HEK293 (cell line): ENCODE results near the gene ZNF350.
A peak's percentile ranks its signal among the peaks of the same experiment; 100 is the strongest.

Source experiments
- AEBP2 ChIP-seq: fragments of 450-650 bp; formaldehyde crosslinking; IDR thresholded peaks from 2 replicates; pipeline ENCODE4 v1.5.1; 2016; ENCODE audit warnings: missing biosample characterization, missing genetic modification characterization, borderline replicate concordance
- EGR2 ChIP-seq: fragments of 450-650 bp; formaldehyde crosslinking; IDR thresholded peaks from 2 replicates; pipeline ENCODE4 v1.5.1; 2016; ENCODE audit warnings: low read depth, missing biosample characterization, missing genetic modification characterization
- GLI4 ChIP-seq: fragments of 450-650 bp; formaldehyde crosslinking; IDR thresholded peaks from 2 replicates; pipeline ENCODE4 v1.5.1; 2016; ENCODE audit warnings: missing biosample characterization, missing genetic modification characterization
- IKZF3 ChIP-seq: fragments of 450-650 bp; IDR thresholded peaks from 2 replicates; pipeline ENCODE4 v1.5.0; 2018; ENCODE audit warnings: missing biosample characterization, mild to moderate bottlenecking, missing genetic modification characterization, moderate library complexity
- RBAK ChIP-seq: fragments of 450-650 bp; formaldehyde crosslinking; IDR thresholded peaks from 2 replicates; pipeline ENCODE4 v1.5.1; 2016; ENCODE audit warnings: missing biosample characterization, missing genetic modification characterization
- SCRT2 ChIP-seq: fragments of 450-650 bp; formaldehyde crosslinking; IDR thresholded peaks from 2 replicates; pipeline ENCODE4 v1.5.1; 2016; ENCODE audit warnings: missing biosample characterization, missing genetic modification characterization
- TCF7L2 ChIP-seq: IDR thresholded peaks from 2 replicates; pipeline ENCODE4 v1.6.1; 2011; ENCODE audit warnings: low read depth, mild to moderate bottlenecking, inconsistent platforms, low read length, moderate library complexity, borderline replicate concordance
- TRIM28 ChIP-seq: IDR thresholded peaks from 2 replicates; pipeline ENCODE4 v1.6.1; 2011; ENCODE audit warnings: low read length, control low read depth, borderline replicate concordance
- TSHZ1 ChIP-seq: fragments of 450-650 bp; formaldehyde crosslinking; IDR thresholded peaks from 2 replicates; pipeline ENCODE4 v1.5.1; 2016; ENCODE audit warnings: missing biosample characterization, missing genetic modification characterization, borderline replicate concordance
- ZBTB21 ChIP-seq: fragments of 450-650 bp; formaldehyde crosslinking; IDR thresholded peaks from 2 replicates; pipeline ENCODE4 v1.5.1; 2017; ENCODE audit warnings: missing biosample characterization, missing genetic modification characterization
- ZBTB6 ChIP-seq: fragments of 450-650 bp; formaldehyde crosslinking; IDR thresholded peaks from 2 replicates; pipeline ENCODE4 v1.5.1; 2017; ENCODE audit warnings: missing biosample characterization, missing genetic modification characterization
- ZFP69B ChIP-seq: fragments of 450-650 bp; formaldehyde crosslinking; IDR thresholded peaks from 2 replicates; pipeline ENCODE4 v1.5.1; 2016; ENCODE audit warnings: missing biosample characterization, missing genetic modification characterization
- ZIC2 ChIP-seq: fragments of 450-650 bp; formaldehyde crosslinking; IDR thresholded peaks from 2 replicates; pipeline ENCODE4 v1.5.1; 2016; ENCODE audit warnings: missing biosample characterization, missing genetic modification characterization
- ZNF112 ChIP-seq: fragments of 450-650 bp; formaldehyde crosslinking; IDR thresholded peaks from 2 replicates; pipeline ENCODE4 v1.5.0; 2017; ENCODE audit warnings: missing biosample characterization, missing genetic modification characterization
- ZNF239 ChIP-seq: fragments of 450-650 bp; formaldehyde crosslinking; IDR thresholded peaks from 2 replicates; pipeline ENCODE4 v1.5.1; 2016; ENCODE audit warnings: missing biosample characterization, missing genetic modification characterization
- ZNF266 ChIP-seq: fragments of 450-650 bp; formaldehyde crosslinking; IDR thresholded peaks from 2 replicates; pipeline ENCODE4 v1.5.1; 2016; ENCODE audit warnings: missing biosample characterization, missing genetic modification characterization, low read depth
- ZNF354C ChIP-seq: fragments of 450-650 bp; formaldehyde crosslinking; IDR thresholded peaks from 2 replicates; pipeline ENCODE4 v1.5.1; 2016; ENCODE audit warnings: missing biosample characterization, missing genetic modification characterization, low read depth, borderline replicate concordance
- ZNF366 ChIP-seq: fragments of 450-650 bp; formaldehyde crosslinking; conservative IDR thresholded peaks from 2 replicates; pipeline ENCODE4 v1.5.1; 2016; ENCODE audit warnings: missing biosample characterization, missing genetic modification characterization
- ZNF398 ChIP-seq: fragments of 450-650 bp; formaldehyde crosslinking; IDR thresholded peaks from 2 replicates; pipeline ENCODE4 v1.5.1; 2017; ENCODE audit warnings: missing biosample characterization, missing genetic modification characterization
- ZNF518A ChIP-seq: fragments of 450-650 bp; formaldehyde crosslinking; conservative IDR thresholded peaks from 2 replicates; pipeline ENCODE4 v1.5.1; 2016; ENCODE audit warnings: low read depth, missing biosample characterization, missing genetic modification characterization
- ZNF558 ChIP-seq: fragments of 450-650 bp; formaldehyde crosslinking; IDR thresholded peaks from 2 replicates; pipeline ENCODE4 v1.5.1; 2016; ENCODE audit warnings: missing biosample characterization, missing genetic modification characterization
- ZNF560 ChIP-seq: fragments of 450-650 bp; formaldehyde crosslinking; IDR thresholded peaks from 2 replicates; pipeline ENCODE4 v1.5.1; 2017; ENCODE audit warnings: missing biosample characterization, missing genetic modification characterization, borderline replicate concordance
- ZNF561 ChIP-seq: fragments of 450-650 bp; IDR thresholded peaks from 2 replicates; pipeline ENCODE4 v1.5.1; 2018; ENCODE audit warnings: missing biosample characterization, missing genetic modification characterization, borderline replicate concordance
- ZNF596 ChIP-seq: fragments of 450-650 bp; IDR thresholded peaks from 2 replicates; pipeline ENCODE4 v1.5.0; 2018; ENCODE audit warnings: missing biosample characterization, mild to moderate bottlenecking, missing genetic modification characterization, moderate library complexity
- ZNF76 ChIP-seq: fragments of 450-650 bp; formaldehyde crosslinking; IDR thresholded peaks from 2 replicates; pipeline ENCODE4; 2016; ENCODE audit warnings: low read depth, missing biosample characterization, missing genetic modification characterization, borderline replicate concordance
- ZNF792 ChIP-seq: fragments of 450-650 bp; formaldehyde crosslinking; IDR thresholded peaks from 2 replicates; pipeline ENCODE4 v1.5.1; 2016; ENCODE audit warnings: missing biosample characterization, missing genetic modification characterization

ZNF350 gene

GRCh38 chr19:51926784-51927741, 59.6 kb downstream of the ZNF350 start, which contains the start of gene ZNF613 (continued):
- TF ChIP-seq ZNF354C (tag by site-specific recombination) (no peak), TRIM28 (no peak), ZNF266 (tag by site-specific recombination) (no peak), ZIC2 (no peak), EGR2 (peak; percentile 62; the same call in 1 of the 2 replicates), ZBTB6 (tag by site-specific recombination) (no peak), GLI4 (tag by site-specific recombination) (no peak), ZNF112 (tag by site-specific recombination) (no peak), SCRT2 (tag by site-specific recombination) (no peak), ZNF792 (tag by site-specific recombination) (no peak), IKZF3 (tag by site-specific recombination) (no peak), AEBP2 (no peak), ZNF561 (tag by site-specific recombination) (peak; percentile 75), ZNF398 (tag by site-specific recombination) (peak; percentile 68), ZNF518A (peak; percentile 69; the same call in 1 of the 2 replicates), TSHZ1 (tag by site-specific recombination) (no peak), ZNF596 (no peak), RBAK (tag by site-specific recombination) (0 out of 2 replicates have a peak, but pooled peaks have one; percentile 28), ZNF366 (tag by site-specific recombination) (peak; percentile 85), ZNF560 (tag by site-specific recombination) (no peak), ZNF239 (no peak), ZFP69B (no peak; the same call in 1 of the 2 replicates), ZNF558 (peak; percentile 55; the same call in 1 of the 2 replicates), ZBTB21 (no peak), TCF7L2 (no peak; the same call in 1 of the 2 replicates), ZNF76 (tag by site-specific recombination) (peak; percentile 95)
